ENCODE data around the gene IMPDH2. TPM values are rescaled to one million over a fixed set of nuclear protein-coding genes. Genes with fewer than 3 reads are reported as not detected.

IMPDH2 gene
- total and polyA plus RNA-seq, 2 of the 8 experiments (the other 6 are each of a cell fraction or from before 2014, with no cell fraction given), result 374 to 409 TPM

- TF ChIP-seq HDAC2 (IDR thresholded peaks at IDR 0.05; ENCODE audit: borderline replicate concordance in 1 of 2, low read depth in 2 of 2, low read length in 2 of 2) (no peak), KDM5A (IDR thresholded peaks at IDR 0.05; ENCODE audit: low read length) (no peak), CREB1 (IDR thresholded peaks at IDR 0.05) (no peak), MAX (IDR thresholded peaks at IDR 0.05) (no peak), CHD2 (IDR thresholded peaks at IDR 0.05; ENCODE audit: low read length) (no peak), POLR2AphosphoS5 (IDR thresholded peaks at IDR 0.05; ENCODE audit: low read depth, low read length) (no peak)
Observed at GRCh38 chr3:48991851-48992545, 37.2 kb downstream of the IMPDH2 start (continued).

Measured in H1 (cell line).